Nephron progenitor cell (in vitro differentiated cells): ENCODE data around the gene MAPK1.
A peak's percentile ranks its signal among the peaks of the same experiment; 100 is the strongest.
"Not testable (repeated sequence)": the region's sequence is repeated elsewhere in the genome, so short reads cannot be mapped to it uniquely, and the experiment has no call there.

Experiments
- DNase-seq: peaks from one replicate; pipeline ENCODE4 v3.0.0; 2021
- H3K27ac Mint-ChIP-seq: 2 replicates; pipeline ENCODE4 v1.8.0; 2021; ENCODE audit warnings: mild to moderate bottlenecking, moderate library complexity, mixed read lengths
- H3K27me3 Mint-ChIP-seq: 2 replicates; pipeline ENCODE4 v1.8.0; 2021; ENCODE audit warnings: mild to moderate bottlenecking, low read depth, mixed read lengths; ENCODE audit not compliant: poor library complexity
- H3K36me3 Mint-ChIP-seq: 2 replicates; pipeline ENCODE4 v1.8.0; 2021; ENCODE audit warnings: low read depth, mixed read lengths
- H3K4me1 Mint-ChIP-seq: 2 replicates; pipeline ENCODE4 v1.8.0; 2021; ENCODE audit warnings: mixed read lengths
- H3K4me3 Mint-ChIP-seq: 2 replicates; pipeline ENCODE4 v1.8.0; 2021; ENCODE audit warnings: mild to moderate bottlenecking, moderate library complexity, mixed read lengths
- H3K9me3 Mint-ChIP-seq: 2 replicates; pipeline ENCODE4 v1.8.0; 2021; ENCODE audit warnings: mild to moderate bottlenecking, moderate library complexity, mixed read lengths
- TF ChIP-seq, protein P1 (sequence below): fragments of 200-600 bp; sonication (generic); IDR thresholded peaks from 2 replicates; pipeline ENCODE4 v1.5.0; 2021; ENCODE audit warnings: antibody characterized with exemption

MAPK1 gene

DNA sequence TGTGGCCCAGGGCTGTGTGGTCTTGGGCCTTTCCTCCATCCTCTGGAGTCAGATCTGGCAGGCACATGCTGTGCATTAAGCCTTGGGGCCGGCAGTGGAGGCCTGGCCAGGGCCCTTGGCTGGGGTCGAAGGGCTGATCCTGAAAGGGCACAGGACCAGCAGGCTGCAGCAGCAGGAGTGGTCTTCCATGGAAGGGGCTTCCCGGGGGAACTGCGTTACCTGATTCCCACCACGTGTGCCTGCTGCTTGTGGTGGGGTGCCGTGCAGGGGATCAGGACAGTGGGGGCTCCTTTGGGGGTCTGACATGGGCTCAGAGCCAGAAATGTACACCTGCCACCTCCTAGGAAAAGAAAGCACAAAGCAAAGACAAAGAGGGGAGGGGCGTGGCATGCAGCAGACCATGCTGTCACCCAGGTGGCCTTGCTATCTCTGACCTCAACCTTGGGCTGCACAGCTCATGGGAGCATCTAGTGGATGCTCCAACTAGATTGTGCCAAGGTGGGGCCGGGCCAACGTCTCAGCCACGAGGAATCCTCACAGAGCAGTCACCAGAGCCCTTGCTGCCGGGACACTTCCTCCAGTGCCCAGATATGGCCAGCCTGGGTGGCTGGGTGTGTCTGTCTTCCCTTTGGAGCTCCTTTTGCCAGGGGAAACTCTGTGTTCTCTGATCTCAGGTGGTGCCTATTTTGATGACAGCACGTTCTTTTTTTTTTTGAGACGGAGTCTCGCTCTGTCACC, 113.9 kb downstream of the MAPK1 start:
- no peaks in the 10 kb centered on the region for H3K27me3 Mint-ChIP-seq
- H3K4me3 Mint-ChIP-seq: no peak overlapping the region
- no peaks in the 10 kb centered on the region for H3K9me3 Mint-ChIP-seq
- H3K36me3 Mint-ChIP-seq: peaks cover 8% of the 10 kb centered on the region
- no peak overlapping the region for H3K27ac Mint-ChIP-seq
- peaks cover 40% of the 10 kb centered on the region for H3K4me1 Mint-ChIP-seq
- no peak for DNase-seq
- TF ChIP-seq, protein P1, sequence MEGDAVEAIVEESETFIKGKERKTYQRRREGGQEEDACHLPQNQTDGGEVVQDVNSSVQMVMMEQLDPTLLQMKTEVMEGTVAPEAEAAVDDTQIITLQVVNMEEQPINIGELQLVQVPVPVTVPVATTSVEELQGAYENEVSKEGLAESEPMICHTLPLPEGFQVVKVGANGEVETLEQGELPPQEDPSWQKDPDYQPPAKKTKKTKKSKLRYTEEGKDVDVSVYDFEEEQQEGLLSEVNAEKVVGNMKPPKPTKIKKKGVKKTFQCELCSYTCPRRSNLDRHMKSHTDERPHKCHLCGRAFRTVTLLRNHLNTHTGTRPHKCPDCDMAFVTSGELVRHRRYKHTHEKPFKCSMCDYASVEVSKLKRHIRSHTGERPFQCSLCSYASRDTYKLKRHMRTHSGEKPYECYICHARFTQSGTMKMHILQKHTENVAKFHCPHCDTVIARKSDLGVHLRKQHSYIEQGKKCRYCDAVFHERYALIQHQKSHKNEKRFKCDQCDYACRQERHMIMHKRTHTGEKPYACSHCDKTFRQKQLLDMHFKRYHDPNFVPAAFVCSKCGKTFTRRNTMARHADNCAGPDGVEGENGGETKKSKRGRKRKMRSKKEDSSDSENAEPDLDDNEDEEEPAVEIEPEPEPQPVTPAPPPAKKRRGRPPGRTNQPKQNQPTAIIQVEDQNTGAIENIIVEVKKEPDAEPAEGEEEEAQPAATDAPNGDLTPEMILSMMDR: no peak

DNA sequence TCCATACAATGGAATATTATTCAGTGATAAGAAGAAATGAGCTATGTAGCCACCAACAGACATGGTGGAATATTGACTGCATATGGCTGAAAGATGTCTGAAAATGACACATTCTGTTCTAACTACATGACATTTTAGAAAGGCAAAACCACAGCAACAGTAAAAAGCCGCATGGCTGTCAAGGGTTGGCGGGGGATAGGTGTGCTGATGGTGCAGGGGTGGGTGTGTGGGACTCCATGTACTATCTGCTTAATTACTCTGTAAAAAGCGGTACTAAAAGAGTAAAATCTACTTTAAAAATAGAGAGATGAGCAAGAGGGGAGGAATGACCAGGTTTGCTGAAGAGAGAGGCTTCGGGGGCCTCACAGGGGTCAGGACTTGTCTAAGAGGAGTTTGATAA, 115.2 kb downstream of the MAPK1 start:
- H3K27me3 Mint-ChIP-seq: no peaks in the 10 kb centered on the region
- DNase-seq: no peak
- peaks cover 36% of the 10 kb centered on the region for H3K4me1 Mint-ChIP-seq
- H3K36me3 Mint-ChIP-seq: peaks cover 3% of the 10 kb centered on the region
- no peaks in the 10 kb centered on the region for H3K9me3 Mint-ChIP-seq
- H3K4me3 Mint-ChIP-seq: no peak overlapping the region
- peak overlapping the region; percentile 69 for H3K27ac Mint-ChIP-seq
- TF ChIP-seq, protein P1: no peak

DNA sequence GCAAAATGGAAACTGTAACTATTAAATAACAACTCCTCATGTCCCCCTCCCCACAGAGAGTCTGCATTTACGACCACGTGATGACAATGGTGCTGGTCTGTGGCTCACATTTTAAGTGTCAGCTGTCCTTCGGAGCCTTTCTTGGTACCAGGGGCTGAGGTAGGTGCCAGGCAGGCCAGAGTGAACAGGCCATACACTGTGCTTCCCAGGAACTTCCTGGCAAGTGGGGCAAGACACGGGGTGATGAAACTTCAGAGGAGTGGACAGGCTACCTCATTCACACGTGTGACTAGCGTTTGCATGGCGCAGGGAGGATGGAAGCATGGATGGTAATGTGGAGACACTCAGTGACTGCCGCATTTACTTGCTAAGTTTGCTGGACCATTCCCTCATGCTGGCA, 121.5 kb downstream of the MAPK1 start:
- H3K4me1 Mint-ChIP-seq: peaks cover 10% of the 10 kb centered on the region

DNA sequence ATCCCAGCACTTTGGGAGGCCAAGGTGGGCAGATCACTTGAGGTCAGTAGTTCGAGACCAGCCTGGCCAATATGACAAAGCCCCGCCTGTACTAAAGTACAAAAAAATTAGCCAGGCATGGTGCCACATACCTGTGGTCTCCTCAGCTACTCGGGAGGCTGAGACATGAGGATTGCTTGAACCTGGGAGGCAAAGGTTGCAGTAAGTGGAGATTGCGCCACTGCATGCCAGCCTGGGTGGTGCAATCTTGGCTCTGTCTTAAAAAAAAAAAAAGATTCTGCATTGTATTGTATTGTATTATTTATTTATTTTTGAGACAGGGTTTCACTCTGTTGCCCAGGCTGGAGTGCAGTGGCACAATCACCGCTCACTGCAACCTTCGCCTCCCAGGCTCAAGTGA, 122.5 kb downstream of the MAPK1 start:
- H3K36me3 Mint-ChIP-seq, H3K9me3 Mint-ChIP-seq, DNase-seq, H3K4me3 Mint-ChIP-seq, H3K27ac Mint-ChIP-seq: not testable (repeated sequence)
- Mint-ChIP-seq H3K27me3 (peaks cover 14% of the 10 kb centered on the region), H3K4me1 (peaks cover 16% of the 10 kb centered on the region)

More for the DNA sequence above, 121.5 kb downstream of the MAPK1 start:
- Mint-ChIP-seq H3K4me3 (no peak overlapping the region), H3K27me3 (peaks cover 8% of the 10 kb centered on the region), H3K36me3 (no peaks in the 10 kb centered on the region), H3K9me3 (no peaks in the 10 kb centered on the region), H3K27ac (no peak overlapping the region)
- no peak for DNase-seq
- TF ChIP-seq, protein P1: no peak

DNA sequence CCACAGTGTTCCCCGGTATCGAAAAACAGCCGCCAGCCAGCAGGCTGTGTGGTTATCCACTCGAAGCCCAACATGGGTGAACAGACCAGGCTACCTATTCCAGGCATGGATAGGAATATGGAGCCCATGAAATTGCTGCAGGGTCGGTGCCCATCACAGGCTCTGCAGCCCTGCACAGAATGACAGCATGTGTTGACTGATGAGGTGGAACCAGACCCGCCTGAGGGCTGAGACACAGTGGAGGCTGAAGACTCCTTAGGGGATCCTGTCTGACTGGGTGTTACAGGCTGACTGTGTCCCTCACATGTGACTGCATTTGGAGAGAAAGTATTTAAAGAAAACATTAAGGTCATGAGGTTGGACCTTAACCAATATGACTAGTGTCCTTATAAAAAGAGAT, 125.7 kb downstream of the MAPK1 start:
- Mint-ChIP-seq H3K27me3 (peaks cover 21% of the 10 kb centered on the region), H3K9me3 (no peaks in the 10 kb centered on the region), H3K4me1 (peaks cover 29% of the 10 kb centered on the region), H3K27ac (no peak overlapping the region), H3K4me3 (no peak overlapping the region), H3K36me3 (no peaks in the 10 kb centered on the region)
- DNase-seq: no peak
- TF ChIP-seq, protein P1: no peak

DNA sequence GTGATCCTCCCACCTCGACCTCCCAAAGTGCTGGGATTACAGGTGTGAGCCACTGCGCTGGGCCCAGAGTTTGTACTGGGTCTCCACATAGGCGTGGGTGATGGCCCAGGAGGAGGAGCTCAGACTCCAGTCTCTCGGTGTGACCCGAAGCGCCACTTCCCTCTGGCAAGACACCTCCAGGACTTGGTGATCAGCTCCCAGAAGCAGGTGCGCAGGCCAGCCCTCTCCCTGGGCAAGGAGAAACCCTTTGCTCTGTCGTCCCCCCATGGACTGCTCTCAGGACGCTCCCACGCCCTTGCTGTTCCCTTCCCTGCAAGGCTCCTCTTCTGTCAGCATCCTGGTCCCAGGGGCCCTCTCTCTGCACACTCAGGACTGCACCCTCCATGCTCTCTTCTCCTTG, 126.4 kb downstream of the MAPK1 start:
- Mint-ChIP-seq H3K9me3 (no peaks in the 10 kb centered on the region), H3K4me1 (peaks cover 29% of the 10 kb centered on the region), H3K36me3 (no peaks in the 10 kb centered on the region), H3K27ac (peak overlapping the region; percentile 61), H3K4me3 (no peak overlapping the region), H3K27me3 (peaks cover 21% of the 10 kb centered on the region)
- TF ChIP-seq, protein P1: no peak
- no peak for DNase-seq
